Caki2 (cell line): ENCODE results near the gene RALBP1. TPM values are rescaled to one million over a fixed set of nuclear protein-coding genes. Genes with fewer than 3 reads are reported as not detected.

Experiments used
- DNase-seq: peaks from one replicate; pipeline ENCODE4 v3.0.0-alpha.2; 2015; ENCODE audit warnings: low read depth
- in situ Hi-C: cut with HindIII; loops from 2 replicates; pipeline ENCODE4 v1.10.0; 2016; ENCODE audit warnings: low sequenced_read_pairs, low pct_unique_long_range_greater_than_20kb, mixed read lengths
- total RNA-seq: library from RNA; depleted of rRNA; stranded (reverse); fragments of >200 nt; shearing (Covaris generic); gene quantifications from 2 replicates; pipeline ENCODE4 v1.2.3, GENCODE V29; 2014; ENCODE audit warnings: low replicate concordance

The RALBP1 gene
- total RNA-seq, 1 experiment from 2014 or later = 47.6 TPM

- no peak for DNase-seq
- in situ Hi-C loops = no loop called here
Measured at GRCh38 chr18:9534844-9535243, 59.5 kb downstream of the RALBP1 start.

GRCh38 chr18:9535430-9535991 lies 60.2 kb downstream of the RALBP1 start:
- DNase-seq = no peak

GRCh38 chr18:9536354-9537152 lies 61.2 kb downstream of the RALBP1 start:
- DNase-seq = no peak
- in situ Hi-C loops = no loop called here

More at GRCh38 chr18:9535430-9535991, 60.2 kb downstream of the RALBP1 start:
- in situ Hi-C loops = no loop called here

GRCh38 chr18:9537677-9538076 lies 62.4 kb downstream of the RALBP1 start:
- DNase-seq = no peak
- in situ Hi-C loops = no loop called here

- DNase-seq = no peak
- in situ Hi-C loops = no loop called here
Measured at GRCh38 chr18:9539283-9539682, 64.0 kb downstream of the RALBP1 start.

GRCh38 chr18:9539938-9540337 lies 64.6 kb downstream of the RALBP1 start:
- no peak for DNase-seq
- in situ Hi-C loops = no loop called here

GRCh38 chr18:9542924-9543323 lies 67.6 kb downstream of the RALBP1 start:
- in situ Hi-C loops = no loop called here
- no peak for DNase-seq

- in situ Hi-C loops = no loop called here
- DNase-seq = no peak
Measured at GRCh38 chr18:9545029-9545428, 69.7 kb downstream of the RALBP1 start.

- no peak for DNase-seq
- in situ Hi-C loops = no loop called here
Measured at GRCh38 chr18:9546468-9546867, 71.2 kb downstream of the RALBP1 start.

- in situ Hi-C loops = no loop called here
- DNase-seq = no peak
Measured at GRCh38 chr18:9547782-9548181, 72.5 kb downstream of the RALBP1 start.

GRCh38 chr18:9549405-9549804 lies 74.1 kb downstream of the RALBP1 start:
- in situ Hi-C loops = no loop called here

GRCh38 chr18:9550429-9550828 lies 75.1 kb downstream of the RALBP1 start:
- DNase-seq = no peak
- in situ Hi-C loops = no loop called here

More at GRCh38 chr18:9549405-9549804, 74.1 kb downstream of the RALBP1 start:
- DNase-seq = no peak

GRCh38 chr18:9552191-9552590 lies 76.9 kb downstream of the RALBP1 start:
- DNase-seq = no peak
- in situ Hi-C loops = no loop called here

- no peak for DNase-seq
- in situ Hi-C loops = no loop called here
Measured at GRCh38 chr18:9552616-9553015, 77.3 kb downstream of the RALBP1 start.

- no peak for DNase-seq
- in situ Hi-C loops = no loop called here
Measured at GRCh38 chr18:9557250-9557943, 82.1 kb downstream of the RALBP1 start.

- DNase-seq = no peak
- in situ Hi-C loops = no loop called here
Measured at GRCh38 chr18:9558387-9559064, 83.2 kb downstream of the RALBP1 start.

- in situ Hi-C loops = no loop called here
Measured at GRCh38 chr18:9559253-9559652, 83.9 kb downstream of the RALBP1 start.

GRCh38 chr18:9561759-9562158 lies 86.4 kb downstream of the RALBP1 start:
- in situ Hi-C loops = no loop called here
- DNase-seq = no peak

More at GRCh38 chr18:9559253-9559652, 83.9 kb downstream of the RALBP1 start:
- DNase-seq = no peak

GRCh38 chr18:9562584-9562983 lies 87.3 kb downstream of the RALBP1 start:
- in situ Hi-C loops = no loop called here
- DNase-seq = no peak
